GM19397 (cell line): ENCODE measurements around the gene SLC6A16.

Experiments used
- ATAC-seq: cut with Tn5 transposase; IDR thresholded peaks from one replicate; pipeline ENCODE4 v1.9.1; 2021; ENCODE audit warnings: mild to moderate bottlenecking, moderate library complexity; ENCODE audit not compliant: unreplicated experiment

The SLC6A16 gene

GRCh38 chr19:49347191-49347590 is 22.2 kb upstream of the SLC6A16 start:
- no peak for ATAC-seq

GRCh38 chr19:49344505-49345423 is 19.8 kb upstream of the SLC6A16 start:
- no peak for ATAC-seq

GRCh38 chr19:49343123-49343522 is 18.1 kb upstream of the SLC6A16 start:
- ATAC-seq = no peak

- no peak for ATAC-seq
These were observed 17.3 kb upstream of the SLC6A16 start for GRCh38 chr19:49342291-49342721.

- no peak for ATAC-seq
These were observed 16.1 kb upstream of the SLC6A16 start for GRCh38 chr19:49340865-49341718.

- peak; percentile 77 for ATAC-seq
These were observed 15.3 kb upstream of the SLC6A16 start for GRCh38 chr19:49340069-49340864.

GRCh38 chr19:49339301-49340068 is 14.5 kb upstream of the SLC6A16 start:
- no peak for ATAC-seq

- no peak for ATAC-seq
These were observed 13.8 kb upstream of the SLC6A16 start for GRCh38 chr19:49338691-49339300.

GRCh38 chr19:49338023-49338677 is 13.2 kb upstream of the SLC6A16 start:
- no peak for ATAC-seq

GRCh38 chr19:49337267-49338022 is 12.5 kb upstream of the SLC6A16 start:
- no peak for ATAC-seq

GRCh38 chr19:49336482-49337266 is 11.7 kb upstream of the SLC6A16 start:
- no peak for ATAC-seq

- no peak for ATAC-seq
These were observed 10.9 kb upstream of the SLC6A16 start for GRCh38 chr19:49335784-49336481.

- no peak for ATAC-seq
These were observed 10.2 kb upstream of the SLC6A16 start, which contains the start of gene CD37 for GRCh38 chr19:49335071-49335783. CD37 (plus strand) TSS chr19:49335406; CDS start chr19:49335541, 135 bp downstream.

- peak; percentile 48 for ATAC-seq
These were observed 8.9 kb upstream of the SLC6A16 start for GRCh38 chr19:49333811-49334288.

- no peak for ATAC-seq
These were observed 8.4 kb upstream of the SLC6A16 start for GRCh38 chr19:49333418-49333805.
